K562 (cell line): Measurements from ENCODE around the gene F2RL2. TPM values are rescaled to one million over a fixed set of nuclear protein-coding genes. Genes with fewer than 3 reads are reported as not detected.

ENCODE experiments used
- ATAC-seq: fragments of 200-7000 bp; cut with Tn5 transposase; 3 replicates; pipeline ENCODE4 v1.9.1; 2020; ENCODE audit warnings: moderate library complexity
- BruUV-seq: library from RNA; stranded (reverse); fragments of 400-500 nt; replicated peaks from 2 replicates; lab custom pipeline; 2021; lab: Mats Ljungman, UMichigan
- CTCF ChIA-PET: fragments of 300-600 bp; formaldehyde crosslinking; extraction: SDS; loops from one replicate; lab custom pipeline; 2021; ENCODE audit warnings: low intra/inter-chr PET ratio; lab: Yijun Ruan, JAX
- POLR2A ChIA-PET: fragments of 300-600, 350-650 bp; sonication (Branson Sonifier 250); formaldehyde crosslinking; extraction: SDS; loops from one replicate; lab custom pipeline; 2021; ENCODE audit warnings: antibody characterized with exemption, inconsistent platforms; lab: Yijun Ruan, JAX
- DNase-seq, 4 experiments: peaks; one replicate each; pipeline versions ENCODE4 v3.0.0 to v3.0.0-alpha.2; 2011 to 2018; ENCODE audit warnings: low spot score in 3 of 4, mixed read lengths in 3 of 4; ENCODE audit errors: extremely low read depth in 1 of 4
- FAIRE-seq: peaks from 2 replicates; lab custom pipeline; 2011; peaks lifted over from hg19 to GRCh38; lab: Jason Lieb, UNC
- H2AFZ ChIP-seq: 2 replicates; pipeline ENCODE4 v1.6.0; 2011; ENCODE audit warnings: low read depth, low read length, control low read depth, inconsistent platforms
- H3K27ac ChIP-seq: fragments of 200-600 bp; 3 replicates; pipeline ENCODE4 v1.8.0; 2011; ENCODE audit warnings: low read depth, mild to moderate bottlenecking, control low read depth, inconsistent platforms, low read length, moderate library complexity, mixed read lengths; ENCODE audit errors: extremely low read depth
- H3K27me3 ChIP-seq, 2 experiments: fragments of 300-600 bp in 1 of 2; 2 replicates in 1 of 2; 3 replicates in 1 of 2; pipeline versions ENCODE4 v1.6.0 to v1.8.0; 2011; ENCODE audit warnings: inconsistent platforms in 2 of 2, low read length in 2 of 2, mild to moderate bottlenecking in 1 of 2, mixed read lengths in 1 of 2, moderate library complexity in 1 of 2; ENCODE audit not compliant: control insufficient read depth in 2 of 2, insufficient read depth in 2 of 2
- H3K36me3 ChIP-seq: fragments of 300-600 bp; 3 replicates; pipeline ENCODE4 v1.8.0; 2011; ENCODE audit warnings: mild to moderate bottlenecking, low read length, inconsistent platforms; ENCODE audit not compliant: control insufficient read depth, insufficient read depth
- H3K4me1 ChIP-seq, 2 experiments: fragments of 200-600 bp in 1 of 2; replicated peaks in 1 of 2; 2 replicates in 1 of 2; 3 replicates in 1 of 2; pipeline versions ENCODE4 v1.5.1 to v1.8.0; 2011; ENCODE audit warnings: inconsistent platforms in 2 of 2, low read length in 2 of 2, mild to moderate bottlenecking in 1 of 2, mixed read lengths in 1 of 2, moderate library complexity in 1 of 2; ENCODE audit not compliant: control insufficient read depth in 2 of 2, insufficient read depth in 2 of 2
- H3K4me2 ChIP-seq: 2 replicates; pipeline ENCODE4 v1.6.1; 2011; ENCODE audit warnings: low read length, control low read depth, inconsistent platforms, mixed read lengths; ENCODE audit not compliant: insufficient read depth
- H3K4me3 ChIP-seq: fragments of 200-600 bp; sonication (generic), shearing (Covaris generic); 2 replicates; pipeline ENCODE4 v1.5.1; 2016; ENCODE audit warnings: control low read depth, inconsistent platforms
- H3K79me2 ChIP-seq: fragments of 200-600 bp; 3 replicates; pipeline ENCODE4 v1.8.0; 2011; ENCODE audit warnings: low read length, inconsistent platforms; ENCODE audit not compliant: control insufficient read depth, insufficient read depth
- H3K9ac ChIP-seq, 2 experiments: 2 replicates each; pipeline versions ENCODE4 v1.6.0 to v1.6.1; 2011; ENCODE audit warnings: low read depth in 2 of 2, low read length in 2 of 2, control low read depth in 1 of 2, inconsistent platforms in 1 of 2, mild to moderate bottlenecking in 1 of 2, mixed read lengths in 1 of 2; ENCODE audit not compliant: insufficient read depth in 1 of 2
- H3K9me1 ChIP-seq: one replicate; pipeline ENCODE4 v1.6.0; 2011; ENCODE audit warnings: inconsistent platforms, mild to moderate bottlenecking, low read length, moderate library complexity; ENCODE audit not compliant: control insufficient read depth, insufficient read depth
- H3K9me3 ChIP-seq: replicated peaks from 2 replicates; pipeline ENCODE4 v1.5.1; 2011; ENCODE audit warnings: low read depth, low read length, inconsistent platforms; ENCODE audit not compliant: control insufficient read depth, insufficient read depth
- H4K20me1 ChIP-seq: replicated peaks from 2 replicates; pipeline ENCODE4 v1.6.1; 2011; ENCODE audit warnings: low read length, inconsistent platforms, mixed read lengths; ENCODE audit not compliant: control insufficient read depth, insufficient read depth
- CCNT2 ChIP-seq: IDR thresholded peaks from 2 replicates; pipeline ENCODE4 v1.6.1; 2011; ENCODE audit warnings: borderline replicate concordance, low read depth, mild to moderate bottlenecking, moderate library complexity, mixed read lengths, low read length; ENCODE audit not compliant: insufficient read length; ENCODE audit errors: extremely low read depth
- ZNF668 ChIP-seq: fragments of 250-450 bp; sonication (Bioruptor Pico); IDR thresholded peaks from 2 replicates; pipeline ENCODE4 v1.8.0; 2022; ENCODE audit warnings: mild to moderate bottlenecking, inconsistent platforms
- ZNF79 ChIP-seq: fragments of 250-450 bp; sonication (Bioruptor Pico); IDR thresholded peaks from 2 replicates; pipeline ENCODE4 v1.4.0; 2020; ENCODE audit warnings: low read depth, mild to moderate bottlenecking, moderate library complexity
- WGBS: fragments of 100-300 bp; shearing (Covaris generic); methylation state at CpG from one replicate; pipeline ENCODE4 v1.1.6; 2016; ENCODE audit warnings: low coverage, mixed read lengths; ENCODE audit not compliant: insufficient coverage; ENCODE audit errors: missing lambda C conversion rate; 5-methylcytosine and 5-hydroxymethylcytosine counted together
- in situ Hi-C: fragments of 300-500 bp; cut with MboI; formaldehyde crosslinking; loops from 4 replicates; pipeline ENCODE4 v1.15.0; 2018; ENCODE audit warnings: inconsistent platforms, mixed read lengths
- intact Hi-C: fragments of 100-400 bp; cut with micrococcal nuclease; formaldehyde crosslinking; loops from 2 replicates; pipeline ENCODE4 v1.14.2; 2022
- polyA plus RNA-seq, 8 experiments: library from polyadenylated mRNA; depleted of rRNA in 4 of 8; stranded (reverse) in 5 of 8; unstranded in 3 of 8; fragments of >200 nt; fragmentation: Nextera tagmentation in 2 of 8; fragmentation: Illumina TruSeq in 1 of 8; extraction: Ambion mirVana in 2 of 8; extraction: Trizol in 1 of 8; gene quantifications; 2 replicates each; pipeline versions ENCODE4 v1.2.1 to v1.2.3, GENCODE V29; 2011 to 2014; ENCODE audit warnings: inconsistent platforms in 1 of 8, missing spikeins in 1 of 8
- total RNA-seq, 7 experiments: library from RNA; depleted of rRNA in 6 of 7; stranded (reverse); fragments of >200 nt in 6 of 7; fragmentation: Illumina TruSeq in 2 of 7; extraction: Trizol in 2 of 7; gene quantifications; 2 replicates each; pipeline versions ENCODE4 v1.2.1 to v1.2.3, GENCODE V29; 2011 to 2021; ENCODE audit warnings: low replicate concordance in 1 of 7
- TF ChIP-seq, protein P1 (sequence below): fragments of 200-800 bp; sonication (Bioruptor generic); IDR thresholded peaks from 2 replicates; pipeline ENCODE4 v1.6.1; 2017; ENCODE audit warnings: missing genetic modification characterization, missing compliant biosample characterization

The F2RL2 gene
- total and polyA plus RNA-seq, 9 of the 15 experiments (the other 6 are each of a cell fraction or from before 2014, with no cell fraction given) = 0.03 to 0.12 (median 0.06) TPM; not detected in 3

- no peak for TF ChIP-seq ZNF79 (CRISPR knock-in tag)
Observed at GRCh38 chr5:76582230-76583162, 40.7 kb downstream of the F2RL2 start (continued).

DNA sequence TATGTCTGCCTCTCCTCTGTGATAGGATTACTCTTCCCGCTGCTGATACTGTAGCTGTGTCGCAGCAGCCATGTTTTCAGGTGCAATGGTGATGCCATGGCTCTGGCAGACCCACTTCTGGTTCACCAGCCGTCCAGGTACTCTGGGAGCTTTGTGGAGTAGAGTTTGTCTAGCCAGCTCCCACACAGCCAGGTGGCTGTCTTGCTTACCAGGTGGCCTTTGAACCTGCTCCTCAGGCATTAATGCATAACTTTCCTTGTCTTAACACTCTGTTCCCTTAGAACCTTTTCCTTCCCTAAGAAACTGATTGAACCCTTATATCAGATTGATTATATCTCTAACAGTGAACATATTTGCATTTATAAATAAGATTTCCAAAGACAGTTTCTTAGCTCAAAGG lies 42.2 kb downstream of the F2RL2 start:
- 57% methylated on average over 3 of the region's 3 CpGs for WGBS
- ChIA-PET CTCF (no interaction called here), POLR2A (interaction anchor here (0.8 to 1.4 kb wide), 3 partner anchors 34 to 178 kb away, joined by 3 read pairs; no protein-coding TSS in a partner anchor)
- no peak for FAIRE-seq
- H3K4me1 ChIP-seq = peaks cover 3 to 15% of the 10 kb centered on the region in 2 experiments; a peak in 4 of 5 replicates
- no peak for ATAC-seq
- H3K79me2 ChIP-seq = no peaks in the 10 kb centered on the region
- no peak for DNase-seq
- H4K20me1 ChIP-seq = no peaks in the 10 kb centered on the region
- H3K4me3 ChIP-seq = no peak overlapping the region
- TF ChIP-seq ZNF668 = no peak
- no peak for TF ChIP-seq CCNT2
- TF ChIP-seq, protein P1, sequence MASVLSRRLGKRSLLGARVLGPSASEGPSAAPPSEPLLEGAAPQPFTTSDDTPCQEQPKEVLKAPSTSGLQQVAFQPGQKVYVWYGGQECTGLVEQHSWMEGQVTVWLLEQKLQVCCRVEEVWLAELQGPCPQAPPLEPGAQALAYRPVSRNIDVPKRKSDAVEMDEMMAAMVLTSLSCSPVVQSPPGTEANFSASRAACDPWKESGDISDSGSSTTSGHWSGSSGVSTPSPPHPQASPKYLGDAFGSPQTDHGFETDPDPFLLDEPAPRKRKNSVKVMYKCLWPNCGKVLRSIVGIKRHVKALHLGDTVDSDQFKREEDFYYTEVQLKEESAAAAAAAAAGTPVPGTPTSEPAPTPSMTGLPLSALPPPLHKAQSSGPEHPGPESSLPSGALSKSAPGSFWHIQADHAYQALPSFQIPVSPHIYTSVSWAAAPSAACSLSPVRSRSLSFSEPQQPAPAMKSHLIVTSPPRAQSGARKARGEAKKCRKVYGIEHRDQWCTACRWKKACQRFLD = no peak
- no peak overlapping the region for H3K4me2 ChIP-seq
- H2AFZ ChIP-seq = no peak overlapping the region
- intact Hi-C loops = no loop called here
- BruUV-seq = no TSS peak
- no peak overlapping the region for H3K27ac ChIP-seq
- H3K9ac ChIP-seq = no peak overlapping the region
- in situ Hi-C loops = no loop called here
- H3K36me3 ChIP-seq = no peaks in the 10 kb centered on the region
- no peaks in the 10 kb centered on the region for H3K9me3 ChIP-seq
- H3K27me3 ChIP-seq = no peaks in the 10 kb centered on the region
- H3K9me1 ChIP-seq = no peaks in the 10 kb centered on the region
